NCI-H2107 (cell line): ENCODE measurements around the gene F3.

Experiments used
- DNase-seq: peaks from one replicate; lab custom pipeline; 2025; lab: John Stamatoyannopoulos, UW

F3 gene

DNA sequence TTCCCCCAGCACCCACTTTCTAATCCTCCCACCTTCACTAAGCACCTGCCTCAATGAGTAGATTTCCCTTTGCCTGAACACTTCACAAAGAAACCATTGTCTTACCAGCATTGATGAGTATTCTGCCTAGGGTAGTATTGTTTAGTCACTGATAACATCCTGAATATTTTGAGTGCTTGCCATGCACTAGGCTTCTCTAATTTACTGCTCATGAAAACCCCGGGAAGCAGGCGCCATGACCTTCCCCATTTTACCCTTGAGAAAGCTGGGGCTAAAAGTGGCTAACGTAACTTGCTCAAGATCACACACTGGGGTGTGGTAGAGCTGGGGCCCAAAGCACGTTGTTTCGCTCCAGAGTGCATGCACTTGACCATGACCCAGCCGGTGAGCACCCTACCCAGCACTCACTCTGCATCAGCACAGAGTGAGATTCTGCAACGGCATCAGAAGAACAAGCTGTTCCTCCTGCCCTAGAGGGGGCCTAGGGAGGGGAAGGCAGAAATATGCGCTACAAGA is 10.6 kb upstream of the F3 start:
- no peak for DNase-seq

DNA sequence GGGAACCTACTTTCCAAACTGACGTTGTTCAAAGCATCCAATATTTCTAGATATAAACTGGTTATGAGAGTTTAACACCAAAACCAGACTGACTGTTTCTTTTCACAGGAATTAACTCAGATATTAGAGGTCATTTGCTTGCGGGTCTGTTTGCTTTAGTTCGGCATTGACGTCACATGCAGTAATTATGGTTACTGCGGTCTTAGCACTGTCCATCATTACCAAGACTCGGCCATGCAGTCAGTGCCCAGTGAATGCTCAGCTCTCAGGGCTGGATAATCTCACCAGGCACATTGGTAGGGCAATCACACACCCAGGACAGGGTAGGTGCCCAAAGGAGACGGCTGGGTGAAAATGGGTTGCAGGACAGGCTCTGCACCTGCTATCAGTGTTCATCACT is 9.9 kb upstream of the F3 start:
- no peak for DNase-seq

DNA sequence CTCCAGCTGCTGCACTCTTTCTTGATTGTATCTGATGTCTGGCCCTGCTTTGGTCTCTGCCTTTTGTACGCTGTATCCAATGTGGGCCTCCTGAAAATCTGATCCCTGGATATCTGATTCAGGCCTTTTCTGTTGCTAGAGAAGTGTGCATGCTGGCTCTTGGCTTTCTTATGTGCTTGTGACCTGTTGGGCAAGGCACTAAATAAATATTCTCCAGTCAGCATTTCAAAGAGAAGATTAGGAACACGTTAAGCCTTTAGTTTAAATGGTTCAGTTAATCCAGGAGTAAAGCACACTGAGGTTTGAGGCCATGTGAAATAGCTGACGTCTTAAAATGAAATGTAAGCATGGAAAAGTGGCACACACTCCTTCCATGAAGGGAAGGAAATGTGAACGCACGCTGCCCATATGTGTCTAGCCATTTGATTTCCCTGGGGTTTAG is 9.3 kb upstream of the F3 start:
- no peak for DNase-seq

DNA sequence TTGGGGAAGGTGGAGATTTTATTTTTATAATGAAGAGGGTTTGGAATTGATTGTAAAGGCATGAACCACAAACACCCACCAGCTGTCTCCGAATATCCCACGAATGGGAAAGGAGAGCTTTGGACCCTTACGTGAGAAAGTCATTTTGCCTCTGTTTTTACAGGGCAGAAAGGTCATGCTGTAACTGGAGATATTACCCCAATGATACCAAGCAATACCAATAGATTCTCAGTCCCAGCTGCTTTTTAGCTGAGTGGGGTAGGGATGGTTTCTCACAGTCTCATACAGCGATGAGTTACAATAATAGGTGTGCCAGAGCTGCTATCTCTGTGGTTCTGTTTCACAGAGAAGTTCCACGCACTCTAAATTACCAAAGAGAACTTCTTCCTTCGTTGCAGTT is 8.8 kb upstream of the F3 start:
- no peak for DNase-seq

DNA sequence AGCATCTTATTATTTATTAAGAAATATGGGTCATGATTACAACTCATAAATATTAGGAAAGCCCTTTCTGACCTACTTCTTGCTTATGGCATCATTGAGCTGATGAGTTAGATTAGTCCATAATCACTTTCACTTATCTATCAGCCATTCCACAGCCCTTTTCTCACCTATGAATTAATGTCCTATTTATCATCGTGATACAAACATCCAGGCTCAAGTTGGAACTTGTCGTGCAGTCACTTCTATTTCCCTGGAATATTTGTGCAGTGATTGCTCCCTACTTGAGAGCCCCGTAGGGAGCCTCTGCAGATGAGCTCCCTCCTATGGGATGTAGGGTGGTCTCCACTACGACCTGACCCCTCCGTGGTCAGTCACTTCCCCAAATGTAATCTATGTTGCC is 8.1 kb upstream of the F3 start:
- DNase-seq = no peak

DNA sequence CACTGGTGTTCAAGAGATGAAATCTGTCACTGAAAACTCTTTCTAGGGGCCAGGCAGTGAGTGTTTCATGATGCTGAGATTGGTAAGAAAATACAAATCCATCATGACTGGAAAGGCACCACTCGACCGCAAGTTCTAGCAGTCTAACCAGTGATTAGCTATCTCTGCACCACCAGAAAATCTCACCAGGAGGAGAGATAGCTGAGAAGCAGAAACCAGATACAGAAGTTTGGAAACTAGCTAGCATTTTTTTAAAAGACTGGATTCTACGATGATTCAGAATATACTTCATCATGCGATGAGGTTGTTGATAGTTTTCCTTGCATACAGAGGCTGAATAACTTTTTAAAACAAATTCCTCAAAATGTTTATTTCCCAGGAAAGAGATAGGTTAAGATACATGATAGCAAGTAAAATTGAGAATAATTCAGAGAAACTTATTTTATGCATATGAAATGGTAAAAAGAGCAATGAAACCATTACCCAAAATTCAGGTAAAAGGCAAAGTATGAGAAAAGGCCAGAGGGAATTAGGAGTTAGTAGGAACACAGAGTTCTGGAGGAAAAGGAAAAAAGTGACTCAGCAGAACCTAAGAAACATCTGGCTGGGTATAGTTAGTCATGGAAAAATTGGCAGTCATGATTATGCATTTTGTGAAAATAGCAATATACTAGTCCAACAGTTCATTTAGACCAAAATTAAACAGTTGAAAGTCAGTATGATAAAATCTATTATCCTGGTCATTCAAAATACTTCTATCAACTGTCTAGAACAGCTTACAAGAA is 3.3 kb upstream of the F3 start:
- no peak for DNase-seq

DNA sequence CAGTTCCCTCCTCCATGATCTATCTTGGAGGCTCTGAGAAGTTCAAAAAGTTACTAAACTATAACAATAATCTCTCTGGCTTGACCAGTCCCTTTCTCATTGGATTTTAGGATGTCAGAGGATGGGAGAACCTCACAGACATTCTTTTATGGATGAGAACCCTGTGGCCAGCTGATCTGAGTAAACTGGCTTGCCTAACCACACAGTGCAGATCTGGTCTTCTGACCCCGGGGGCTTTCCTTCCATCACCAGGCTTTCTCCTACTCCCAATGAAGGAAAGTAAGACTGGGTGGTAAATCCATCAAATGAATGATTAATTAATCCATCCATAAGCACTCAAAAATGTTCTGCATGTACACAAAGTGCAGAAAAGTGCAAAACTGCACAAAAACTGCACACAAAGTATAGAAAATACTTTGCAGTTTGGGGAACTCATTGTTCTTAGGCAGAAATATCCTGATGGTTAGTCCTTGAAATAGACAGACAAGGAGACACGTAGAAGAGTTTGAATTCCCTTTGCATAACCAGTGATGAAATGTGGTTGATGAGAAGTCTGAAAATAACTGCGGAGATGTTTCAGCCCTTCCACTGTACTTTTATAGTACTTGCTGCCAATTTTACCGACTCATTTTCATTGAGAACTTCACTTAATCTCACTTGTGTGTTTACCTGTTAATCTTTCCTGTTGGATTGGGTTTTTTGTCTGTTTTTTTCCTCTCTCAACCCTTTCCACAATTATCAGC is 2.5 kb upstream of the F3 start:
- no peak for DNase-seq

DNA sequence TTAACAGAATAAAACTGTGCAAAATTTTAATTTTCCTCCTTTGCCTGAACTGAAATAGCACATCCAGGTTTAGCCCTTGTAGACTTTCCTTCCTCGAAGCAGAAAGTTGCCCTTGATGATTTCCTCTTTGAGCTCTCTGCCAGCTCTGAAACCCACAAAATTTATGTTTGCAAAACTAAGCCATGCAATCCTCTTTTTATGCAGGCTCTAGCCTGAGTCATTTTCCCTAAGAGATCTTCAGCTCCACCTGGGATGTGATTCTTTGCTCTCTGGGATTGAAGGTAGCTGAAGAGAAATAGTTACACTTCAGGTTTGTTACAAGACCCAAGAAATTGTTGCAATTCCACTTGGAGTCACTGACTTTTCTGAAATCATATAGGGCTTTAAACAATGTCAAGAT is 1.4 kb upstream of the F3 start:
- no peak for DNase-seq

DNA sequence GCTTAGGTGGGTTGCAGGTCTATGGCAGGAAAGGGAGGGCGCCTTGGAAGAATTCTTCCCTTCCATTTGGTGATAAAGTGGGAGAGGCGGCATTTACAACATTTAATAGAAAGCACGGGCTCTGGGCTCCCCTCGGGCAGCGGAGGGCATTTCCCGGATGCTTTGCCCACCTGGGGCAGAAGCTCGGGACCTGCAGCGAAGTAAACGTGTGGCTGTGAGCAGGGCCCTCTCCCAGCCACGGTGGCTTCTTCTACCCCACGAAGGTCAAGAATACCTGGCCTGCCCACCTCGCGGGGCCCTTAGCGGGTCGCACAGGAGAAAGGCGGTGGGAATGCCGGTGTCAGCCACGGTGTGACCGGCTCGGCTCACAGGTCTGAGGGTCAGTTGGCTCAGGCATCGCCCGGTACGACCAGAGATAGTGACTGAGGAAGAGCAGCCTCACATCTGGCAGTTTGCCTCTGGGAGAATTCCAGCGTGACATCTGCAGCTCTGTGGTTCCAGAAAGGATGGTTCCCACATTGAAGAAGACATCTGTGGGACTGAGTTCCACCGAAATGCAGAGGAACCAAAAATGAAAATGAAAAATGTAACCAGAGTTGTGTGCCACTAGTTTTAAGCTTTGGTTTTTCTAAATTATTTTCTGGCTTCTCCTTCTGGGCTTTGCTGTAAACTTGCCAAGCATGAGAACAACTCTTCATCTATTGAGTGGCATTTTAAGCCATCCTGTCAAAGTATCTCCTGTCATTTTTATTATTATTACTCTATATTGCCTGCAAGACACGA is 720 bp upstream of the F3 start:
- DNase-seq = no peak

DNA sequence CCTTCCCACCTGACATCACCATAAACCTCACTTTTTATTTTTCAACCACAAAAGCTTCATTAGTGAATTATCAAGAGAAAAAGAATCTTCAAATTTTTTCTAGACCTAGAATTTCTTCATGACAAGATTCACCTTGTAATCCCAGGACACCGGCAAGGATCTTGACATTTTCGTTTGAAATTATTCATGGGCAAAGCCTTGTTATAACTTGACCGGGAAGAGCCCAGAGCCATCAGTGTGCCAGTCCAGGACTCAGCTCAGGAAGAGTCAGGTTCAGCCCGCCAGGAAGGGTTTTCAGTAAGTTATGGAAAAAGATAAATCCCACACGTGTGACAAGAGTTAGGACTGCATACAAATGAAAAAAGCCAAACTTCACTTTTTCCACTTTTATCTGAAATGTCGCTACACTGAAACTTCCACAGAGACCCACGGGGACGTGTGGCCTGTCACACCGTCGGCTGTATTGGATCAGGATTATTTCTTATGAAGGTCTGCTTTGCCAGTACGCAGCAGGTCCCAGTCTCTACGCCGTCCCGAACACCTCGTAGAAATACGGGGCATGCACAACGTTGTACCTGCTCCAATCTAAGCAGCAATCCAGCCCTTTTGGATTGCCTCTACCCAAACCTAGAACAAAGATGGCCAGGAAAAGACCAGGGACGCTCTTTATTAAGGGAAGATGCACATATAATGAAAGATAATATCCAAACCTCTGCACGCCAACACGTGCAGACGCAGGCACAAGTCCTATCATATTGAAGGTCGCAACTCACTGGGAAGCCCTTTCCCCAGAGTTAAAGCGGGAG is 916 bp downstream of the F3 start:
- no peak for DNase-seq

DNA sequence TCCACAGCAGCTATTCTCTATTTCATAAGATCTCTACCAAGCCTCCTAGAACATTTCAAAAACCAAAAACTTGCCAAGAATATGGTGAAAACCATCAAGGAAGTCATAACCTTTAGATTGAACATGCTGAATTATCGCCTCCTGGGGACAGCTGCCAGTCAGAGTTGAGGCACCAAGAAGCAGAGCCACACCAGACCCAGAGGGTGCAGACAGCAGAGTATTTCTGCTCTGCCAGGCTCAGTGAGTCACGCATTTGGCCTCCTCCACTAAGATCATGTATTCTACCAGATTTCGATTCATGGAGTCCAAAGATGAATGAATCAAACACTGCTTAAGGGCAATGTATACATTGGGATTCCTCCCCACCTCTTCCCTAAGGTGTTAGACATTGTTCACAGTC is 2.1 kb downstream of the F3 start:
- DNase-seq = no peak

DNA sequence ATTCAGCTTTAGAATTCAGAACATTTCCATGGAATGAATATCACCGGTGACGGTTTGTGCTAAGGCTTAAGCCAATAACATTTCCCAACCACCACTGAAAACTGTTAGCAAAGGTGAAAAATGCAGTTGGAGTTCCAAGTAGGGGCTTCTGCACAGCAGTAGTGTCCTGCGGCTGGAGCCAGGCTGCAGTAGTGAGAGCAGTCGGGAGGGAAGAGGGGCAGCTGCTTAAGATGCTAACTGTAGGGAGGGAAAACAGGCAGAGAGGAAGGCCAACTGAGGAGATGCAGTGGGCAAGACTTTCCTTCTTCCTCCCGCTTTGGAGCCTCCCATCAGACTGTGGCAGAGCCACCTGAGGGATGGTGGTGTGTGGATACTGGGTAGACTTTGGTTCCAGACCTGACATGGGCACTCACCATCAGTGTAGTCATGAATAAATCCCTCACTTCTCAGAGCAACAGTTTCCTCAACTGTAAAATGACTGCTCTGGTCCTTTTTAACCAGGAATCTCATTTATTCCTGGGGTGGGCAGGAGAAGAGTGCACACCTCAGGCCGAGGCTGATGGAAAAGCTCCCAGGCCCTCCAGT is 3.2 kb downstream of the F3 start:
- no peak for DNase-seq

DNA sequence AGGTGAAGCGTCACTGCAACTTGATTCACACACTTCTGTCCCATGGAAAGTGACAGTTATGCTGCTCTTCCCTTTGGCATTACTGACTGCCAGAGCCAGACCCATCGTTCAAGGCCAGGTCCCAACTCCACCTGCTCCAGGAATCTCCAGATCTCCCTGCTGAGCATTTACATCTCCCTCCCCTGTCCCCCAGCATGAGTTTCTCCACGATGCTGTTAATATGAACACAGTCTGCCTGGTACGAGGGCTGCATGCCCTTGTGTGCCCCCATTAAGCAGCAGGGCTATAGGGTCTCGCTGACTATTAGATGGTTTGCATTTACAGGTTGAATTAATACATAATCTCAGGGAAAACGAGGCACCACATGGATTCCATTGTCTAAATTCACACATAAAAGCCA is 4.3 kb downstream of the F3 start:
- DNase-seq = no peak

DNA sequence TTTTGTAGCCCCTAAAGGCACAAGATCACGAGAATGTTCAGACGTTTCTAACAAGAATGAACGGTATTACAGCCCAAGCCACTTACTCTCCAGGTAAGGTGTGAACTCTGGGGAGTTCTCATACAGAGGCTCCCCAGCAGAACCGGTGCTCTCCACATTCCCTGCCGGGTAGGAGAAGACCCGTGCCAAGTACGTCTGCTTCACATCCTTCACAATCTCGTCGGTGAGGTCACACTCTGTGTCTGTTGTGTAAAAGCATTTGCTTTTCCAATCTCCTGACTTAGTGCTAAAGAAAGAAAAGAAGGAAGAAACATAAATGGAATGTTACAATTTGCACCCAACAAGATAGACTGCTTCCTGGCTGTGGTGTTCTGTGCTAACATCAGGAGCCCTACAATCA is 5.7 kb downstream of the F3 start:
- no peak for DNase-seq

DNA sequence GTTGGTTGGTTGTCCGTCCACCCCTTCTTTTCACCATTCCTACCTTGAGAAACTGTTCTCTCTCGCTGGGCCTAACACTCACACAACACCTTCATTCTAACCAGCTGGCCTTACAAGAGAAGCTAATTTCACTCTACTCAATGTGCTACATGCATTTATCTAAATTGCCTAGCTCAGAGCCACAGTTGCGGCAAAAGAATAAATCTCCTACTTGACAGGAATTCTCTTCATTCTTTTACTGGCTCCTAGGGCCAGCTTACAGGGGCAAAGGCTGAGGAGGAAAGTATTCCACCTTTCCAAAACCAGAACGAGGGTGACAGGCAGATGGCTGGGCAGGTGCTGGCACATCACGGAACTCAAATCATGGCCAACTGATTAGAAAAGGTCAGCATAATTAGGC is 6.5 kb downstream of the F3 start:
- no peak for DNase-seq

DNA sequence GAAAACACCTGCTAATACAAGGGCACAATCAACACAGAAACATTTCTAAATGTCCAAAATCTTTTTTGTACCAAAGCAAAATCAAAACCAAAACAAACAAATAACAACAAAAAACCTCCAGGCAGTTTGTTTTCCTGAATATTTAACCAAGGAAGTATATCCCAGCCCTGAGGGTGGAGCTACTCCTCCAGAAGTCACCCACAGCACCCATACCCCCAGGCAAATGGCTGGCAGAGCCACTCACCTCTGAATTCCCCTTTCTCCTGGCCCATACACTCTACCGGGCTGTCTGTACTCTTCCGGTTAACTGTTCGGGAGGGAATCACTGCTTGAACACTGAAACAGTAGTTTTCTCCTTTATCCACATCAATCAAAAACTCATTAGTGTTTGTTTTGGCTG is 9.5 kb downstream of the F3 start:
- peak; percentile 9 for DNase-seq

DNA sequence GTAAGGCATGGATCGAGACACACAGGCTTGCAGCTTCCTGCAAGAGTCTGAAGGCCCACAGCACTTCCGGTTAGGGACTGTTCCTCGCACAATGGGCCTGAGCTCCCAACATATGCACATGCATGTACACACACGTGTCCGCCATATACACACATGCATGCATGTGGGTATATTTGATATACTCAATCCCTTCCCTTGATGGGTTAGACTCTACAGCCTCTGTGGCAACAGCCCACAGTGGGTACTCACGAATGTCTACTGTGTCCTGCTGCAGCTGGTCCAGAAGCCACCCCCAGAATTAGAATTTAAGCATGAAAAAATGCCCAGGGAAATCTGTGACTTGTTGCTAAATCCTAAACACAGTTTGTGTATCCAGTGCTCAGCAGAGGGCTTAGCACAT is 9.9 kb downstream of the F3 start:
- DNase-seq = no peak

DNA sequence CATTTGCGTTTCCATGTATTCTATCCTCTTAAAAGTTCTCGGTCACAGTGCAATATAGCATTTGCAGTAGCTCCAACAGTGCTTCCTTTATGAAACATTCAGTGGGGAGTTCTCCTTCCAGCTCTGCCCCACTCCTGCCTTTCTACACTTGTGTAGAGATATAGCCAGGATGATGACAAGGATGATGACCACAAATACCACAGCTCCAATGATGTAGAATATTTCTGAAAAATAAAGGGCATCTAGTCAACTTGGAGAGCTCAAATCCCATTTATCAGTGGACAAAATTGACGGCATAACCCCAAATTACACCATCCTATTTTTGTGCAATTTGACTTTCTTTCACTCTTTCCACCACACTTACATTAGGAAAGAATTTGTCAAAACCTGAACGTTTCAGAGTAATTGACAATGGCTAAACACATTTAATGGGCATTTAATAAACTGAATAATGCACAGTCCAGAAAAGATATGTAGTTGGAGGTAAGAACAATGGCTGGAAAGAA is 11.1 kb downstream of the F3 start:
- DNase-seq = no peak

DNA sequence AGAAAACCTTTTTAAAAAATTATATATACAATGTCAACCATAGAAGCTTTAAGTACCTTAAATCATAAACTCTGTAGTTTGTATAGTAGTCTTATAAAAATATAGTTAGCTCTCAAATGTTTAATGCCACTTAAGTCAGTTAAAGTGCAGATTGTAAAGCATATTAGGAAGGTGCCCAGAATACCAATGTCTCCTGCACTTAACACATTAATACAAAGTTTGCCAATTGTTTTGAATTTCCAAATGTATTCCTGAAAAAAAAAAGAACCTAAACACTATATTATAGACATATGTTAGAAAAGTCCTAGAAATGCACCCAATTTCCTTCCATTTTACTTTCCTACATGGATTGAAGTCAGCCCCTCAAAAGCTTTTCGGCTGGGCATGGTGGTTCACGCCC is 12.1 kb downstream of the F3 start:
- DNase-seq = no peak

DNA sequence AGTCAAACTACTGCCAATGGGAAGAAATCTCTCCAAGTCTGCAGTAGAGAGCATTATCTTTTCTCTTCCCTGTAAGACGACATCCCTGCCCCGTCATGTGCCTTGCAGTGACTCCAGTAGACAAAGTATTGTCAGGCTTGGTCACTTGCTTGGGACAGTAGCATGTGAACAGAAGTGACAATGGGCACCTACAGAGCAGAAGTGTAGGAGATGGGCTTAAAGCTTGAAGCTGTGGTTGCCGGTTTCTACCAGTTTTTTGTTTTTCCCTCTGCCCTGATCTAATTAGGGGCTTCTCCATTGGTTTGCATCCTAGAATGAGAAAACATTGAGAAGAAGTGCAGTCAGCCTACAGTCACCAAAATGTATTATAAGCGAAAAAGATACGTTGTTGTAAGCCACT is 12.7 kb downstream of the F3 start:
- DNase-seq = no peak

DNA sequence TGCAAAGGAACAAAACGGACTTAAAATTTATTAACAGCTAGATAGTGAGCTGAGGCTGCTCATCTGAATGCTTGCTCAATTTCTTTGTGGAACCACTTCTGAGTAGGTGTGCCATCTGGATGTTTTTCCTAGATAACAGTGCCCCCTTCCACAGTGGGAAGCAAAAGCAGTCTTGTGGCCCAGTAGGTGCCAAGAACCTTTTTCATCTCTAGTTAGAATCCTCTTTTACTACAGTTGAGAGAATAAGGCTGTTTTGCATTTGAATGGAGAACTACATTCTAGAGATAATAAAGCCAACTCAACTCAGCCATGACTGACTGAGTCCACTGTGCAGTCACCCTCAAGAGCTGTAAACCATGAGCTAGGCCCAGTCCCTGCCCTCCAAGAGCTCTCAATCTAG is 13.3 kb downstream of the F3 start:
- no peak for DNase-seq
